Activated naive CD4-positive, alpha-beta T cell treated with anti-CD3 and anti-CD28 coated beads, Interleukin-2, amount 50 U/mL, for 24 hours (primary cell): Measurements from ENCODE around the gene MBD5.

Experiments used
- H3K27ac Mint-ChIP-seq: one replicate; pipeline ENCODE4 v1.8.0; 2021; ENCODE audit warnings: mild to moderate bottlenecking, mixed read lengths
- H3K27me3 Mint-ChIP-seq: one replicate; pipeline ENCODE4 v1.8.0; 2021; ENCODE audit warnings: mixed read lengths
- H3K36me3 Mint-ChIP-seq: one replicate; pipeline ENCODE4 v1.8.0; 2021; ENCODE audit warnings: mixed read lengths
- H3K4me1 Mint-ChIP-seq: one replicate; pipeline ENCODE4 v1.8.0; 2021; ENCODE audit warnings: mixed read lengths
- H3K4me3 Mint-ChIP-seq: one replicate; pipeline ENCODE4 v1.8.0; 2021; ENCODE audit warnings: mild to moderate bottlenecking, mixed read lengths
- H3K9me3 Mint-ChIP-seq: one replicate; pipeline ENCODE4 v1.8.0; 2021; ENCODE audit warnings: mixed read lengths

Gene MBD5

DNA sequence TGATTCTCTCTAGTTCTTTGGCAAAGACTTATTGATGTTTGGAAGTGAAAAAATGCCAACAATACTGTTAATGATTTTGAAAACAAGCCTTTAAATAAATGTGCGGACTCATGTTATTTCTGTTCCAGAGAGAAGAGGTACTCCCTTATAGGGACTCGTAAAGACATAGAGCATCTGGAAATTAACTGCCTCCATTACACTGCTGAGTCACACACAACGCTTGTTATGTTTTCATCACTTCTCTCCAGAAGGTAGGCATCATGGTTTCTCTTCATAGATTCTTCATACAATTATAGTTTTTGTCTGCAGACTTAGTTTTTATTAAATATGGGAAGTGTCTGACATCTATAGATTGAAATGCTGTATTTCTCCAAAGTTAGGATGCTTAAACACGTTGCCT lies 321.2 kb downstream of the MBD5 start:
- Mint-ChIP-seq H3K4me1 (peaks cover 3% of the 10 kb centered on the region), H3K27me3 (no peaks in the 10 kb centered on the region), H3K36me3 (peaks cover 32% of the 10 kb centered on the region), H3K4me3 (no peak overlapping the region), H3K9me3 (peaks cover 5% of the 10 kb centered on the region), H3K27ac (no peak overlapping the region)

DNA sequence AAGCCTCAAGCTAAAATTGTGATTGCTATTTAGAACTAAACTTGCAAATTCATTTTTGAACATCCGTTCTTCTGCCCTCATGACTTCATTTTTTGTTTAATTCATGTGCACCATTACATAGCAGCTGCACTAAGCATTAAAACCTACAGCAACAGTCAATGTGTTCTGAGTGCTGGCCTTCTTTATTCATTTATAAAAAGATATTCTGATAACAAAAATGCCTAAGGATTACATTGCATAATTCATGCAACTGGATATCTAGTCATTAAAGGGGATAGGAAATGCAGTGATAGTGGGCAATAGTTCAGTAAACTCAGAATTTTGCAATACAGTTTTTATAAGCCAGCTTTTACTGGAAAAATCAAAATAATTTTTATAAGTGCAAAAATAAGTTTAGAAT lies 329.3 kb downstream of the MBD5 start:
- no peaks in the 10 kb centered on the region for H3K27me3 Mint-ChIP-seq
- no peaks in the 10 kb centered on the region for H3K4me1 Mint-ChIP-seq
- H3K4me3 Mint-ChIP-seq, result no peak overlapping the region
- no peak overlapping the region for H3K27ac Mint-ChIP-seq
- peaks cover 29% of the 10 kb centered on the region for H3K36me3 Mint-ChIP-seq
- peaks cover 4% of the 10 kb centered on the region for H3K9me3 Mint-ChIP-seq

DNA sequence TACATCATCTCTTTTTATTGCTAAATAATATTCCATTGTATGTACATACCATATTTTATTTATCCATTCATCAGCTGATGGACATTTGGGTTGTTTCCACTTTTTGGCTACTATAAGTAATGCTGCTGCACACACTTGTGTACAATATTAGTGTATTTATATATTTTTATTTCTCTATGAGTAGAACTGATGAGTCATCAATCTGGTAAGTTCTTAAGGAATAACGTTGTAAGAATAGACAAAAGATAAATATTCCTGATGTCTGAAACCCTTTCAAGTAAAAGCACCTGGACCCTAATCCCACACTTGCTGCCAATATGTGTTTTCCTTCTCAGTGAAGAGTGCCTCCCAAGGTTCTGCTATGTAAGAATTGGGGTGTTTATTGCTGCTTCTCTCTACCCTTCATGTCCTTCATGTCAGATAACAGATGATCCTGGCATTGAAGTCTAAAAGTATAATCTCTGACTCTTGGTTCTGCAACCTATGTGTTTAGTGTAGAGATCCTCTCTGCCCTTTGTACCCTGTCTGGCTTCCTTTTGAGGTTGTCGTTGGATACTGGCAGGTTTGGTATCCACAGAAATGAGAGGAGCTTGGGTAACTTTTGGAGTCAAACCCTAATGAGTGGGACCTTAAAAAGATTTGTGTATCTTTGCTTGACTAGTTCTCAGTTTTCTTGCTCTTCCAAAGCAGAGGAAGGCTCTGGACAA lies 330.7 kb downstream of the MBD5 start:
- H3K9me3 Mint-ChIP-seq, result peaks cover 4% of the 10 kb centered on the region
- no peaks in the 10 kb centered on the region for H3K27me3 Mint-ChIP-seq
- peaks cover 30% of the 10 kb centered on the region for H3K36me3 Mint-ChIP-seq
- H3K27ac Mint-ChIP-seq, result no peak overlapping the region
- H3K4me3 Mint-ChIP-seq, result no peak overlapping the region
- no peaks in the 10 kb centered on the region for H3K4me1 Mint-ChIP-seq

DNA sequence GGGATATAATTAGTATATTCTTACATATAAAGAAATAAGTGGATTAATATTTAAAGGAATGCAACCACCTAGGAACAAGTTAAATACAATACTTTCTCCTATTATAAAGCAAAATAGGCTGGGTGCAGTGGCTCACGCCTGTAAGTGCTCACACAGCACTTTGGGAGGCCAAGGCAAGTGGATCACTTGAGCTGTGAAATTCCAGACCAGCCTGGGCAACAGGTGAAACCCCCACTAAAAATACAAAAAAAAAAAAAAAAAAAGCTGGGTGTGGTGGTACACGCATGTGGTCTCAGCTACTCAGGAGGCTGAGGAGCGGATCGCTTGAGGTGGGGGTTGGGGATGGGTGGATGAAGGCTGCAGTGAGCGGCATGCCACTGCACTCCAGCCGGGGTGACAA lies 337.5 kb downstream of the MBD5 start:
- Mint-ChIP-seq H3K27ac (no peak overlapping the region), H3K9me3 (peaks cover 1% of the 10 kb centered on the region), H3K4me1 (peaks cover 3% of the 10 kb centered on the region), H3K4me3 (no peak overlapping the region), H3K36me3 (peaks cover 22% of the 10 kb centered on the region), H3K27me3 (no peaks in the 10 kb centered on the region)

DNA sequence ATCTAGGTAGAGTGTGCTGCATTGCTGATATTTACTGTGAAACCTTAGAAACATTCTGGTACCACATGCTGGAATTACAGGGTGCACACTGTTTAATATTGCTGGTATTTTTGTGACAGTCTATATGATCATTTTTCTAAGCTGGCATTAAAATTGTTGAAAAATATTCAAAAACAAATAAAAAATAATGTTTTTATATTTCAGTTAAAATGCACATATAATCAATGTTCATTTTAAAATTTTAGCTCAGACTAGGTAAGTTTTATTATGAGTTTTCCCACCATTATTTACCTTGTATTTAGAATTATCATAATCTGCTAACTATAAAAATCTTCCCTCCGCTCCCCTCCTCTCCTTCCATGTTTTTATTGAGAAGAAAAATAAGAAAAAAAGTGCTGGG lies 339.8 kb downstream of the MBD5 start:
- Mint-ChIP-seq H3K4me3 (no peak overlapping the region), H3K27ac (no peak overlapping the region)

DNA sequence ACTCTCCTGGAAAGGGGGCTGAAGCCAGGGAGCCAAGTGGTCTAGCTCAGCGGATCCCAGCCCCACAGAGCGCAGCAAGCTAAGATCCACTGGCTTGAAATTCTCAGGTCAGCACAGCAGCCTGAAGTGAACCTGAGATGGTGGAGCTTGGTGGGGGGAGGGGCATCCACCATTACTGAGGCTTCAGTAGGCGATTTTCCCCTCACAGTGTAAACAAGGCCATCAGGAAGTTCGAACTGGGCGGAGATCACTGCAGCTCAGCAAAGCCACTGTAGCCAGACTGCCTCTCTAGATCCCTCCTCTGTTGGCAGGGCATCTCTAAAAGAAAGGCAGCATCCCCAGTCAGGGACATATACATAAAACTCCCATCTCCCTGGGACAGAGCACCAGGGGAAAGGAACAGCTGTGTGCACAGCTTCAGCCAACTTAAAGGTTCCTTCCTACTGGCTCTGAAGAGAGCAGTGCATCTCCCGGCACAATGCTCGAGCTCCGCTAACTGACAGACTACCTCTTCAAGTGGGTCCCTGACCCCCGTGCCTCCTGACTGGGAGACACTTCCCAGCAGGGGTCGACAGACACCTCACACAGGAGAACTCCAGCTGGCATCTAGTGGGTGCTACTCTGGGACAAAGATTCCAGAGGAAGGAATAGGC lies 341.4 kb downstream of the MBD5 start:
- Mint-ChIP-seq H3K4me1 (peaks cover 3% of the 10 kb centered on the region), H3K9me3 (no peaks in the 10 kb centered on the region), H3K27me3 (no peaks in the 10 kb centered on the region), H3K4me3 (no peak overlapping the region), H3K36me3 (peaks cover 12% of the 10 kb centered on the region), H3K27ac (no peak overlapping the region)

More for the DNA sequence above, 339.8 kb downstream of the MBD5 start:
- no peaks in the 10 kb centered on the region for H3K27me3 Mint-ChIP-seq
- H3K36me3 Mint-ChIP-seq, result peaks cover 12% of the 10 kb centered on the region
- H3K9me3 Mint-ChIP-seq, result no peaks in the 10 kb centered on the region
- H3K4me1 Mint-ChIP-seq, result peaks cover 3% of the 10 kb centered on the region

DNA sequence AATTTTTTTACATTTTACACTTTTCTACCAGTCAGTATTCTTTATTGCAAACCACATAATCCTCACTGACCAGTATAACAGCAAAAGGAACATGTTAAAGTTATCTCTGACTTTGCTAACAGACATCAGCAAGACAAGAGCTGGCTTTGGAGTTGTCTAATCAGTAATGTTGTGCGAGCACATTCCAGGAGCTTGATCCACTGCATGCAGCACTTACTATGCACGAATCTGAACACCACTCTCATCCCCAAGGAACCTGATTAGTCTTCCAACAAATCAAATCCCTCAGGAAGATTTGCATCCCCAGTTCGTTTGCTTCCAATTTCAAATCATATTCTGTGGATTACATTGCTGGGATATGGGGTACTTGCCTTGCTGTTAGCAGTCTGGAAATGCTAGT lies 354.3 kb downstream of the MBD5 start:
- no peak overlapping the region for H3K4me3 Mint-ChIP-seq

DNA sequence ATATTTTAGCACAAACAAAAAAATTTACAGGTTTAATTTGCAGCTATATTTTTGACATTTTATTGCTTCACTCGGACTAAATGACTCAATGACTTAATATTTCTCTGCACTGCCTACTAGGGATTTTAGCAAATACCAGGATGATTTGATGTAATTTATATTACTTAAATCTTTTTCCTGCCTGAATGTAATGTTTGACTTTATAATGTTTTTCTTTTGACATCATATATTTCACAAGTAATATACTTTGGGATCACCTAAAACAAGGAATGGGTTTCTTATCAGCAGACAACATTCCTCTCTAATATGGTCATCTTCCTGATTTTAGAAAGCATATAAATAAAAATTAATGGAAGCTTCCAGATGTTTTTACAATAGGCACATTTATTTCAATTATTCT lies 370.4 kb downstream of the MBD5 start:
- H3K27ac Mint-ChIP-seq, result no peak overlapping the region
- H3K27me3 Mint-ChIP-seq, result no peaks in the 10 kb centered on the region
- no peak overlapping the region for H3K4me3 Mint-ChIP-seq
- no peaks in the 10 kb centered on the region for H3K9me3 Mint-ChIP-seq
- no peaks in the 10 kb centered on the region for H3K4me1 Mint-ChIP-seq
- H3K36me3 Mint-ChIP-seq, result peaks cover 11% of the 10 kb centered on the region

More for the DNA sequence above, 354.3 kb downstream of the MBD5 start:
- Mint-ChIP-seq H3K9me3 (peaks cover 8% of the 10 kb centered on the region), H3K27ac (no peak overlapping the region), H3K27me3 (no peaks in the 10 kb centered on the region), H3K36me3 (peaks cover 7% of the 10 kb centered on the region), H3K4me1 (no peaks in the 10 kb centered on the region)

DNA sequence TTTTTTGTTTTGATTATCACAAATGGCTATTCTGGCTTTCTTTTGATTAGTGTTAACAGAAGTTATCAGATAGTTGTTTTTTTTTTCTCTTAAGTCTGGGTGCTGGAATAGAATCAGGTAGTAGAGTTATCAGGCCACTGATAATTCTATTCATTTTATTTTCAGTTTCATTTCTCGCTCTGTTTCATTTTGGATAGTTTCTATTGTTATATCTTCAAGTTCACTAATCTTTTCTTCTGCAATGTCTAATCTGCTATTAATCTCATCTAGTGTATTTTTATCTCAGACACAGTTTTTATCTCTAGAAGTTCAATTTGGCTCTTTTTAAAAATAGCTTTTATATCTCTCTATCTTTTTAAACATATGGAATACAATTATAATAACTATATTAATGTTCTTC lies 381.9 kb downstream of the MBD5 start:
- no peaks in the 10 kb centered on the region for H3K27me3 Mint-ChIP-seq
- no peak overlapping the region for H3K27ac Mint-ChIP-seq
- H3K4me1 Mint-ChIP-seq, result peaks cover 19% of the 10 kb centered on the region
- H3K9me3 Mint-ChIP-seq, result peaks cover 6% of the 10 kb centered on the region
- H3K4me3 Mint-ChIP-seq, result no peak overlapping the region
- H3K36me3 Mint-ChIP-seq, result peaks cover 21% of the 10 kb centered on the region

DNA sequence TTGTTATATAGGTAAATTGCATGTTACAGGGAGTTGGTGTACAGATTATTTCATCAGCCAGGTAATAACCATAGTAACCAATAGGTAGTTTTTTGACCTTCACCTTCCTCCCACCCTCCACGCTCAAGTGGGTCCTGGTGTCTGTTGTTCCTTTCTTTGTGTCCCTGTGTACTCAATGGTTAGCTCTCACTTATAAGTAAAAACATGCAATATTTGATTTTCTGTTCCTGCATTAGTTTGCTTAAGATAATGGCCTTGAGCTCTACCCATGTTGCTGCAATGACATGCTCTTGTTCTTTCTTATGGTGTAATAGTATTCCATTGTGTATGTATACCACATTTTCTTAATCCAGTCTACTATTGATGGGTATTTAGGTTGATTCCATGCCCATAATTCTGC lies 390.0 kb downstream of the MBD5 start:
- no peak overlapping the region for H3K27ac Mint-ChIP-seq
- H3K9me3 Mint-ChIP-seq, result peaks cover 25% of the 10 kb centered on the region
- no peak overlapping the region for H3K4me3 Mint-ChIP-seq
- peaks cover 13% of the 10 kb centered on the region for H3K4me1 Mint-ChIP-seq
- H3K27me3 Mint-ChIP-seq, result no peaks in the 10 kb centered on the region
- peaks cover 38% of the 10 kb centered on the region for H3K36me3 Mint-ChIP-seq

DNA sequence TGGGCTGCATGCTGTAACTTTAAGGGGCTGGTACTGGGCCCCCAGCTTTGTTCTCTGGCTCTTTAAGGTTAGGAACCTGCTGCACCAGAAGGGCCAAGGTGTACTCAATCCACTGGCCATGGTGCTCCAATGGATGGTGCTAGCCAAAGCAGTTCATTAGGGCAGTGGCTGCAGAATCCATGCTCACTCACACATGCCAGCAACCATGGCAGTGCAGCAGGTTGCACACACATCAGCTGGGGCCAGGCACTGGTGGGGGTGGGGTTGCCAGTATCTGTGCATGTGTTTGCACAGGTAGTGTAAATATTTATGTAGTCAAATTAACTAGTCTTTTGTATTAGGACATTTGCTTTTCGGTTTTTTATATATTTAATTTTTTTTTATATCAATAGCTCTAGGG lies 395.4 kb downstream of the MBD5 start:
- Mint-ChIP-seq H3K36me3 (peaks cover 34% of the 10 kb centered on the region), H3K27me3 (no peaks in the 10 kb centered on the region), H3K4me3 (no peak overlapping the region), H3K9me3 (peaks cover 24% of the 10 kb centered on the region), H3K4me1 (peaks cover 3% of the 10 kb centered on the region), H3K27ac (no peak overlapping the region)

DNA sequence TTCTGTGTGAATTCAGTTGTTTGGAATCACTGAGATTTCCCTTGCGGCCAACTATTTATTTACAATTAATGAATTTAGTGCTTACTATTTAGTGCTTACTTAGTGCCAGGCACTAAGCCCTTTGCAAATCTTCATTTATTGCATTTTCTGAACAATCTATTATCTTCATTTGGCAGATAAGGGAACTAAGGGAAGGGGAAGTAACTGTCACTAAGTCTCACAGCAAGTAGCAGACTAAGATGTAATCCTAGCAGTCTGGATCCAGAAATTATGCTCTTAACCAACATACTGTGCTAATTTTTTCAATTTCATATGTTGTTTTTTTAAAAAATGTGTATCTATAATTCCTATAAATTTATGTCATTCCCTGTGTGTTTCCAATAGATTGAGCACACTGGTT lies 409.2 kb downstream of the MBD5 start:
- Mint-ChIP-seq H3K27ac (no peak overlapping the region), H3K36me3 (peaks cover 6% of the 10 kb centered on the region), H3K4me1 (peaks cover 23% of the 10 kb centered on the region), H3K9me3 (peaks cover 3% of the 10 kb centered on the region), H3K27me3 (no peaks in the 10 kb centered on the region), H3K4me3 (no peak overlapping the region)

DNA sequence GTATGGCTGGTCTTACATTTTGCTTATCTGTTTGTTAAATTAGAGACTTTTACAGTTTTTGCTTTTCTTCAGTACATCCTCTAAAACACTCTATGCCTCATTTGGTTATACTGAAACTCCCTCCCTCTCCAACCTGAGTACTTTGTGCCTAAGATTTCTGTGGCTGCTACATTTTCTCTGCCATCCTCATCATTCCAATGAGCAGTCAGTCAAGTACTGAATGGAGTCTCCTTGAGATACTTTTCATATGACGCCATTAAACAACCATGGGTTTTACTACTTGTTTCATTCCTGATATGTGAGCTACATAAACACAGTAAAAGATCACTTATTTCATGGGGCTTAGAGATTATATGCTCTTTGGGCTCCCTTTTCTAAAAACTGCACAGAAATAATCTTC lies 427.0 kb downstream of the MBD5 start:
- no peak overlapping the region for H3K4me3 Mint-ChIP-seq
- no peak overlapping the region for H3K27ac Mint-ChIP-seq
- H3K4me1 Mint-ChIP-seq, result no peaks in the 10 kb centered on the region
- H3K27me3 Mint-ChIP-seq, result no peaks in the 10 kb centered on the region
- H3K36me3 Mint-ChIP-seq, result peaks cover 9% of the 10 kb centered on the region
- peaks cover 5% of the 10 kb centered on the region for H3K9me3 Mint-ChIP-seq

DNA sequence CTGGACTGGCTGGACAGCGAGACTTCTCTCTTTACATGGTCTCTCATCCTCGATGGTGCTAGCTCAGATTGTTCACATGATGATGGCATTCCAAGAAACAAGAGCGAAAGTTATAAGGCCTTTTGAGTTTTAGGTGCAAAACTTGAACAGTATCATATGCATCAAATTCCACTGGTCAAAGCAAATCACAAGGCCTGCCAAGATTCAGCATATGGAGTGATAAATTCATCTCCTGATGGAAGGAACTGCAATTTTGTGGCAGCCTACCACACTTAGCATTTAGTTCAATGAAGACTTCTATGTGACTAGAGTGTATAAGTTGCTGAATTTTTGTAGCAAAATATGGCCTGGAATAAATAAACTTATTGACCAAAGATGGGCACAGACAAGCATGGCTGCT lies 429.6 kb downstream of the MBD5 start:
- Mint-ChIP-seq H3K36me3 (peaks cover 4% of the 10 kb centered on the region), H3K4me1 (no peaks in the 10 kb centered on the region), H3K27me3 (no peaks in the 10 kb centered on the region), H3K27ac (no peak overlapping the region), H3K4me3 (no peak overlapping the region), H3K9me3 (no peaks in the 10 kb centered on the region)

DNA sequence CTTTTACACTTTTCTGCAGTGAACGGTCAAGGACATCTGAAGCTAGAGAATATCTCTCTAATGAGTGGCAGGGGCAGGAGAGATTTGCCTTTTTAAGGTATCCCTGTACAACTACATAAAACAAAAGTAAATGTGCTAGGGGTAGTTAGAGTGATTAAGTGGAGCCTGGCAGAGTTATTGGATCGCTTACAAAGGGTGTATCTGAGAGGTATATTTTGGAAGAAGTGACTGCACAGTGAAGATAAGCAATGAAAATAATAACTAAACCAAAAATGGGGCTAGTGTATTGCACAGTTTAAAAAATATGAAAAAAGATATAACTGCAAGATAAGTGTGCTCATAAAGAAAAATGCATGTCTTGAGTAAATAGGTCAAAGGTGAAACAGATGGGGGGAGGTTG lies 430.2 kb downstream of the MBD5 start:
- Mint-ChIP-seq H3K4me1 (no peaks in the 10 kb centered on the region), H3K4me3 (no peak overlapping the region), H3K9me3 (no peaks in the 10 kb centered on the region), H3K36me3 (peaks cover 4% of the 10 kb centered on the region), H3K27me3 (no peaks in the 10 kb centered on the region), H3K27ac (no peak overlapping the region)

DNA sequence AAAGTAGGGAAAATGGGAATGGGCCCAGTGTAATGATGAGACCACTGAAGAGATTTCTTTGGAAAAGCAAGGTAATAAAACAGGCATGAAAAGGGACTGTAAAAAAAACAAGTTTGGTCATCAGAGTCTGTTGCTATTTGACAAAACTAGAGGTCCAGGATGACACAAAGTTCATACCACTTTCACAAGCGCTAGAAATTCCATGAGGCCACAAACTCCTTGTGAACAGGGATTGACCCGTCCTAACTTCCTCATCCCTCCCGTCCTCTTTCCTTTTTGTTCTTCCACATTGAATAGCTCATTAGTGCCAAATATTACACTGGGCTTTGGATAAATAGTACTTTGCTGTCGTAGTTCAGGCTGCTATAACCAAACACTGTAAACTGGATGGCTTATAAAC lies 434.9 kb downstream of the MBD5 start:
- Mint-ChIP-seq H3K27ac (no peak overlapping the region), H3K9me3 (no peaks in the 10 kb centered on the region), H3K36me3 (peaks cover 4% of the 10 kb centered on the region), H3K27me3 (no peaks in the 10 kb centered on the region), H3K4me1 (no peaks in the 10 kb centered on the region), H3K4me3 (no peak overlapping the region)

DNA sequence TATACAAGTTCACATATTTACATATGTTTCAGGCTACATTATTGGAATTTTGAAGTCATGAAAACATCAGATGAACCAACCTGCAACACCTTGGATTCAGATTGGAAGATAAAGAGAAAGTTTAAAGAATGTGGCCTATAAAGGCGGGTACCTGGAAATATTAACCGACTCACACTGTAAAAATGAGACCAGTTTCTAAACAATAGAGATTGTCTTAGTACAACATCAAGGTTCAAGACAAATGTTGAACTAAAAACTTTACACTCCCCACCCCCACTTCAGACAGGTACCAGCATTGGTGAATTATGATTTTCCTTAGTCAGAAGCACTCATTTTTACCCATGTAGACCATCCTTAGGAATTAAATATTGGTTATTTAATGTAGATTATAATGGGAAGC lies 437.3 kb downstream of the MBD5 start:
- no peaks in the 10 kb centered on the region for H3K9me3 Mint-ChIP-seq
- H3K27ac Mint-ChIP-seq, result no peak overlapping the region
- no peaks in the 10 kb centered on the region for H3K4me1 Mint-ChIP-seq
- peaks cover 4% of the 10 kb centered on the region for H3K36me3 Mint-ChIP-seq
- H3K4me3 Mint-ChIP-seq, result no peak overlapping the region
- no peaks in the 10 kb centered on the region for H3K27me3 Mint-ChIP-seq
